Hippocampal formation (tissue), 2 donors: ENCODE data around the gene MANEAL.

Experiments used
- DNase-seq, 2 donors: peaks; one replicate each; lab custom pipeline; 2025; lab: John Stamatoyannopoulos, UW

MANEAL gene

DNA sequence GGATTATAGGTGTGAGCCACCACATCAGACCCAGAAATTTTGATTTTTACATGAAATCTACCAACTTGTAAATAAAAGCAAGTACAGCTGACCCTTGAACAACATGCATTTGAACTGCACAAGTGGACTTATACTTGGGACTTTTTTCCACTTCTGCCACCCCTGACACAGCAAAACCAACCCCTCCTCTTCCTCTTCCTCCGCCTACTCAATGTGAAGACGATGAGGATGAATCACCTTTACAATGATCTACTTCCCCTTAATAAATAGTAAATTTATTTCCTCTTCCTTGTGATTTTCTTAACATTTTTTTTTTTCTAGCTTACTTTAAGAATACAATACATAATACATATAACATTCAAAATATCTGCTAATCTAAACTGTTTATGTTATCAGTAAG lies 31.9 kb downstream of the MANEAL start:
- DNase-seq = no peak

DNA sequence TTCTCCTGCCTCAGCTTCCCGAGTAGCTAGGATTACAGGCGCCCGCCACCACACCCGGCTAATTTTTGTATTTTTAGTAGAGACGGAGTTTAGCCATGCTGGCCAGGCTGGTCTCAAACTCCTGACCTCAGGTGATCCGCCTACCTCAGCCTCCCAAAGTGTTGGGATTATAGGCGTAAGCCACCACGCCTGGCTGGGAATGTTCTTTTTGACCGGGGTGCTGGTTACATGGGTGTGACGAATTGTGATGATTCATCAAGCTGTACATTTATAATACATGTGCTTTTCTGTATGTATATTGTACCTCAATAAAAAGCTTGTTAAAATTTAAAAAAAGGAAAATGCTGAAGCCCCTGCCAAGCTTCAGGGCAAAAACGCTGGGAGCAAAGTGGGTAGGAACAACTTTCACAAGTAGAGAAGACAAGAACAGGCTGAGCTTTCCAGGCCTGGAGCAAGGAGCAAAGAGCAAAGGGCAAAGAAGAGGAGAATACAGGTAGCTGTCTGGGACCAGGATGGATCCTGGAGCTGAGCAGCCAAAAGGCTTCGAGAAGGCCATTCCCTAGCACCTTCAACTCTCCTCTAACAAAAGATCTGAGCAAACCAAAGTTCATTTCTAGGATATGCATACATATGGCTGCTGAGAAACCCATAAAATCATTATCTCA lies 34.9 kb downstream of the MANEAL start:
- no peak for DNase-seq

DNA sequence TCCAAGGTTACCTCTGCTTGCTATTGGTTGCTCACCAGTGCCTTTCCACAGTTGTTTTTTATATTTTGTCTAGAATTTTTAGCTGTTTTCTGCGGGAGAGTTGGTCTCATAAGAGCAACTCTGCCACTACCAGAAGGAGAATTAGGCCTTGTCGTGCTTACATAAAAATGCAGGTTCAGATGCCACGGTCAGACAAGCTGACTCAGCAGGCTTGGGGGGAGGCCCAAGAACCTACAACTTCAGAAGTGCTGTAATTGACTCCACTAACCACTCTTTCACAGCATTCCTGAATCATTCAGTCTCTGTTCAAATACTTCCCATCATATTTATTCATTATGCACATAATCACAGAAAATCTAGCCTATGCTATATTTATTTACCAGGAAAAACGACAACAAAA lies 37.5 kb downstream of the MANEAL start:
- no peak for DNase-seq

DNA sequence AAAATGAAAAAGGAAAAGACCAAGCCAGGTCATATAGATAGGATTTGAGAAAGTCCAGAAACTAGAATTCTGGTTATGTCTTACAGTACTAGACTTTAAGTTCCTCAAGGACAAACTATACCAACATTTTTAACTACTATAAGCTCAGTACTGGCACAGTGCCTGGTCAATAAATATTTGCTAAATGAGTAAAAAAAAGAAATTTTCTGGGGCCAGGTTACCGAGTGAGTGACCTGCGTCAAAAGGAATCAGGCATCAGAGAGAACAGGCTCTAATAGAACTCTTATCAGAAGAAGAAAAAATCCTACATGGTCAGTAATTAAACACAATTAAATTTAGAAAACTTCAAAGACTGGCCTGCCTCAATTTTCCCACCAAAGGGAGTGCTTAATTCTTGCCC lies 38.2 kb downstream of the MANEAL start:
- no peak for DNase-seq

DNA sequence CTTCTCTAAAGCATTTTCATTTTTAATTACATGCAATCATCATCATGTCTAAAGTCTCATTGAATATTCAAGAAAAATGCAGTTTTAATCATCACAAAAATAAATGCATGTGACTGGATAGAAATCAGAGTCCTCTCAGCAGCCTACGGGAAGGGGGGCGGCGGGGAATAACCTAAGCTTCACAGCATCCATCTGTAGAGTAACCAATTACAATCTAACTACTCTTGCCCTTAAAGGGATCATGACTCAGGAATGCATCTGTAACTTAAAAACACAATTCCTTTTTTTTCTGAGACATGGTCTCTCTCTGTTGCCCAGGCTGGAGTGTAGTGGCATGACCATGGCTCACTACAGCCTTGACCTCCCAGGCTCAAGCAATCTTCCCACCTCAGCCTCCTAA lies 43.1 kb downstream of the MANEAL start:
- no peak for DNase-seq

DNA sequence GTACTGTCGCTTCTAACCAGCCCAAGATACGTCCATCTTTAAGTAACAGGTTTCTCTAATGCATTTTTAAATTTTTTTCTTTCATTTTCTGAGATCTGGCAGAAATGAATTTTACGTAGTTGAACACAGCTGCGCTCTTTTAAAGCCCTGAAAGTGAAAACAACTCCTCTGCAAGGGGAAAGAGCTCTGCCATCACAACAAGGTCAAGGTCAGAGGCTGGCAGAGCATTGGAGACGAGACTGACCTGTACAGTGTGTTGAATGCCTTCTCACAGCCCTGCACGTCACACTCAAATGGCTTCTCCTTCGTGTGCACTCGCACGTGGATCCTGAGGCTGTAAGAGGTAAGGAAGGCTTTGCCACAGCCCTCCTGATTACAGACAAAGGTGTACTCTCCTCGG lies 46.0 kb downstream of the MANEAL start:
- DNase-seq = no peak

DNA sequence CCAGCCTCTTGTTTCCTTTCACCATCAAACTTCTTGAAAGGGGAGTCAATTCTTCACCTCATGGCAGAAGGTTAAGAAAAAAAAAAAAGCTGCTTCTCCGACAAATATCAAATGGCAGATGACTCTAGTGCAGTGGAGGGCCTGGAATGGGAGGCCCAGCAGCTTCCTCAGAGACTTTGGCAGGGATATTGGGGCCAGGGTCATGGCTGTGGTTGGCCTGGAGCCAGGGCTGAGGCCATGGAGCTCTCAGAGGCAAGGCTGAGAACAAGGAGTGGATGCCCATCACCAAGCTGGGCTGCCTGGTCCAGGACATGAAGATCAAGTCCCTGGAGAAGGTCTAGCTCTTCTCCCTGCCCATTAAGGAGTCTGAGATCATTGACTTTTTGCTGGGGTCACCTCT lies 47.1 kb downstream of the MANEAL start:
- no peak for DNase-seq

DNA sequence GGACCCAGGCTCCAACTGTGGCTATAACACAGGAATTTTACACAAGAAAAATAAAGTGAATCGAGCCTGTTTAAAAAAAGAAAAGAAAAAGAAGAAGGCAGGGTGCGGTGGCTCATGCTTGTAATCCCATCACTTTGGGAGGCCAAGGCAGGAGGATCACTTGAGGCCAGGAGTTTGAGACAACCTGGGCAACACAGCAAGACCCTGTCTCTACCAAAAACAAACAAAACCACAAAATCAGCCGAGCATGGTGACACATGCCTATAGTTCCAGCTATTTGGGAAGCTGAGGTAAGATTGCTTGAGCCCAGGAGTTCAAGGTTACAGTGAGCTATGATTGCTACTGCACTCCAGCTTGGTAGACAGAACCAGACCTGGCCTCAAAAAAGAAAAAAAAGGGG lies 48.0 kb downstream of the MANEAL start:
- no peak for DNase-seq

DNA sequence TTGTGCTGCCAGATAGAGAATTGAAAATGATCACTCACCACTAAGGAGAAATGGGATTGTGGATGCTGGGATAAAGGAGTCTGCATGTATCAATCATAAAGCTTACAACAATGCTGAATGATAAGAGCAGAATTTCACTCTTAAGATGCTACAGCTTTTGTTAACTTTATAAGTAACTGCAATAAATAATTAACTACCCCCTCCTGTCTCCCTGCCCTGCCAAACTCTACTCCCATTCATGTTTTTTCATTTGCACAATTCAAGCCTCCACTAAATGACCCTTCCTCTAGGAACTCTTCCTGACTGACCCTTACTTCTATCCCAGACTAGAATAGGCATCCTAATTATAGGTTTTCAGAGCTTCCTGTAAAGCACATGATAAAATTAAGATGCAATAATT lies 50.9 kb downstream of the MANEAL start:
- DNase-seq = no peak

DNA sequence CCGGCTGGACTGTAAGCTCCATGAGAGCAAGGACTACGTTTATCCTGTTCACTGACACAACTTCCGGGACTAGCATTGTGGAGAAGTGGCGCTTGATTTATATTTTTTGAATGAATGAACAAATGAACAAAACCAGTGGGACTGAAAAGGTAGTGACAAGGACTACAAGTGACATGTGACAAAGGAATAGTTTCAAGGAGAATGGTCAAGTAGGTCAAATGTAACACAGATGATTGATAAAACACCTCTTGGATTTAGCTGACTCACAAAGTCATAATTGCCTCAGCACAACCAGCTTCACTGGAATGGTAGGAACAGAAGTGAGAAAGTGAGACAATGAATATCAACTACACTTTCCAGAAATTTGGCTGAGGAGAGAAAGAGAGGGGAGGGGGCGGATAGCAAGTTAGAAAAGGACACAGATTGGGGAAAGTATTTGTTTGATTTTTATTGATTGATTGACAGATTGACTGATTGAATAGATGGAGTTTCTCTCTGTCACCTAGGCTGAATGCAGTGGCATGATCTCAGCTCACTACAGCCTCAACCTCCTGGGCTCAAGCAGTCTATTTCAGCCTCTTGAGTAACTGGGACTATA lies 51.5 kb downstream of the MANEAL start:
- no peak for DNase-seq

DNA sequence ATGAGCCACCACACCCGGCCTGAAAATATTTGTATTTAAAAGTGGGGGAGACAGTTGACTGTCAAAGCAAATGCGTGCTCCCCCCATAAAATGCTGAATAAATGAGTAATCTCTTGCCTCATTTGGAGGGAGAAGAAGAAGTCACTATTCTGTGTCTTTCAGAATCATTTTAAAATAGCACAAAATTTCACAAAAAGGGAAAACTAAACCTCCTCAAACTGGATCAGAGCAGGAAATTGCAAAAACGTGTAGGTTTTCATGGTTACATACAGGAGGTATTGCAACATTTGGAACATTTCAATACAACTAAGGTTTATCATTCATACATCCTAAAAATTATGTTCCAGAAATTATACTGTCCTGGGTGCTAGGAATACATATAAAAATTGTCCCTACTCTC lies 52.1 kb downstream of the MANEAL start:
- no peak for DNase-seq

DNA sequence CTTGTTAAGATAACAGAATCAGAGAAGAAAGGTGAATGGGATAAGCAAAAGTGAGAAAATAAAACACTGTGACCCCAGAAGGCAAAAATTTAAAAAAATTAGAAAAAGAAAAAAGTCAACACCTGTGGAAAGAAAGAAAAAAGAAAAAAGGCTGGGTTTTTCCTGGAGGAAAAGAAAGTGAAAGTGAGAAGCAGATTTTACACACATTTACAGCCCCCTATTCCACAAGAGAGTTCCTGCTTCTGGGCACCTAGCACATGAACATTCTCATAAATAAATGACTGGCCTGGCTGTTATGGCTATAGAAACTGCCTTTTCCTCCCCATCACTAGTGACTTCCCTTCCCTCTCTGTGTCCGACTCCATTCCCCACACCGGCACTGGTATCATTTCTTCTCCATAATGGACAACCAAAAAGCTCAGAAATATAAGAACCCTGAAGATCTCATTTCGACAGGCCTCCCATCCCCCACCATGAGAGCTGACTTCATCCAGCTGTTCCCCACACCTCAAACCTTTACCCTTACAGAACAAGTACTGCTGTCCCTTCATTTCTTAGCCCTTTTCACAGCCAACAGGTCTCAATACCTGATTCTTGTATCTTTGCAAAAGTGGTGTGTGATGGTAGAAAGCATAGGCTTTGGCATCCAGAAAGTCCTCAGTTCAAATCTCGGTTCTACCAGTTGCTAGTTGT lies 53.1 kb downstream of the MANEAL start:
- DNase-seq = no peak

DNA sequence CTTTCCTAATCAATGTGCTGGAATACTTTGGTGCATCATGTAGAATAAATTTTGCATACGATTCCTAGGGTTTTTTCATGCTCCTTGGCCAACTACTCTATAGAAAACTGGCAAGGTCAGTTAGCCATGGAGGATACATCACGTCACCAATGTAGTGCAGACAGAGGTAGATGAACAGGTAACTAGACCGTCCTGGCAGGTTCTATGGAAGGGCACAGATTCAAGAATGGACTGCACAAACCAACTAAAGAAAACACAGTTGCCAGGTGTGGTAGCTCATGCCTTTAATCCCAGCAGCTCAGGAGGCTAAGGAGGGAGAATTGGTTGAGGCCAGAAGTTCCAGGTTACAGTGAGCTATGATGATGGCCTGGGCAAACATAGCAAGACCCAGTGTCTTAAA lies 55.8 kb downstream of the MANEAL start:
- DNase-seq = no peak

DNA sequence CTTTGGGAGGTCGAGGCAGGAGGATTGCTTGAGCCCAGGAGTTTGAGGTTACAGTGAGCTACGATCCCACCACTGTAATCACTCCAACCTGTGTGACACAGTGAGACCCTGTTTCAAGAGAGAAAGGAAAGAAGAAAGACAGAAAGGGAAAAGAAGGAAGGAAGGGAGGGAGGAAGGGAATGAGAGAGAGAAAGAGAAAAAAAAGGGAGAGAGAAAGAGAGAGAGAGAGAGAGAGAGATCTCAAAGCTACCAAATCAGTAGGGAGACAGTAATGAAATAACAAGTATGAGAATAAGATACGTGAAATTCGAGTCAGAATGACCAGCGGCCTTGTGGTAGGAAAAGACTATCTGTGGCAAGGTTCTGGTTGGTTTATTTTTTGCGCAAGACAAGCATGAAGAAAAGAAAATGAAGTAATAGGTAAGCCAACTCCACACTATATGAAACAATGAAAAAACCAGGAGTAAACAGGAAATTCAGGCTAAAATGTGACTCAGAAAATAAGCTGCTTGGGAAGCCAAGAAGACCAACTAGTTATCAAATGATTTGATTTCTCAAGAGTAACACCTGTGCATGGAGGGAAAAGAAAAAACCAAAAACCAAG lies 56.8 kb downstream of the MANEAL start:
- no peak for DNase-seq
